Prostate gland (tissue), 2 donors: Measurements from ENCODE around the gene CCDC181.

Source experiments
- POLR2A ChIP-seq: fragments of 450-650 bp; IDR thresholded peaks from one replicate; pipeline ENCODE4 v1.6.1; 2016; ENCODE audit warnings: antibody characterized with exemption, mild to moderate bottlenecking
- TF ChIP-seq, protein P1 (sequence below), 4 experiments: fragments of 200-600 bp in 2 of 4; fragments of 450-650 bp in 2 of 4; sonication (generic) in 2 of 4; IDR thresholded peaks; 1 replicate in 3 of 4; 2 replicates in 1 of 4; pipeline ENCODE4 v1.5.1; 2016 to 2019; ENCODE audit warnings: antibody characterized with exemption in 4 of 4, mild to moderate bottlenecking in 2 of 4, moderate library complexity in 2 of 4

DNA sequence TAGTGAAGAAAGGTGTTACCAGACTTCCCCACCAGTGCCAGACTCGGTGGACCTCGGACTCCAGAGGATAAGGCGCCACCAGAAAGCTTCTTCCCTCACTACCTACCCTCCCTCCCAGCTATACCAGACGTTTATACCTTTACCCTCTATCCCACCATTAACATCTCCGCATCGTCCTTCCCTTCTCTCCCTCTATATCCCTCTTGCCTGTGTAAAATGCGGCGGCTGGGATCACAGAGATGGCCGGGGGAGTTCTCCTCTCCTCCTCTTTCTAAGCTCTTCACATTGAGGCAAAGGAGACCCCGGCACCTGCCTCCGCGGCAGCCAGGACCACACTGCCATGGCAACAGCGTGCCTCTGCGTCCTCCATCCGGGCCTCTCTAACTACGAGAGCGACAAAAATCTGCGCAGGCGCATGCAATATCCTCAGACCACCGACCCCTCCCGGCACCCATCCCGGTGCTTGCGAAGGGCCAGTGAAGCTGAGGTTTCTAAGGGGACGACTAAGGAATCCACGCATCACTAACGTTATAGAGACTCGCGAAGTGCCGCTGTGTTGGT is at the start of gene CCDC181:
- TF ChIP-seq, protein P1, sequence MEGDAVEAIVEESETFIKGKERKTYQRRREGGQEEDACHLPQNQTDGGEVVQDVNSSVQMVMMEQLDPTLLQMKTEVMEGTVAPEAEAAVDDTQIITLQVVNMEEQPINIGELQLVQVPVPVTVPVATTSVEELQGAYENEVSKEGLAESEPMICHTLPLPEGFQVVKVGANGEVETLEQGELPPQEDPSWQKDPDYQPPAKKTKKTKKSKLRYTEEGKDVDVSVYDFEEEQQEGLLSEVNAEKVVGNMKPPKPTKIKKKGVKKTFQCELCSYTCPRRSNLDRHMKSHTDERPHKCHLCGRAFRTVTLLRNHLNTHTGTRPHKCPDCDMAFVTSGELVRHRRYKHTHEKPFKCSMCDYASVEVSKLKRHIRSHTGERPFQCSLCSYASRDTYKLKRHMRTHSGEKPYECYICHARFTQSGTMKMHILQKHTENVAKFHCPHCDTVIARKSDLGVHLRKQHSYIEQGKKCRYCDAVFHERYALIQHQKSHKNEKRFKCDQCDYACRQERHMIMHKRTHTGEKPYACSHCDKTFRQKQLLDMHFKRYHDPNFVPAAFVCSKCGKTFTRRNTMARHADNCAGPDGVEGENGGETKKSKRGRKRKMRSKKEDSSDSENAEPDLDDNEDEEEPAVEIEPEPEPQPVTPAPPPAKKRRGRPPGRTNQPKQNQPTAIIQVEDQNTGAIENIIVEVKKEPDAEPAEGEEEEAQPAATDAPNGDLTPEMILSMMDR (IDR thresholded peaks at IDR 0.05): no peak
- no peak for TF ChIP-seq POLR2A
